ENCODE measurements around the gene ZNF497.

Gene ZNF497

DNA sequence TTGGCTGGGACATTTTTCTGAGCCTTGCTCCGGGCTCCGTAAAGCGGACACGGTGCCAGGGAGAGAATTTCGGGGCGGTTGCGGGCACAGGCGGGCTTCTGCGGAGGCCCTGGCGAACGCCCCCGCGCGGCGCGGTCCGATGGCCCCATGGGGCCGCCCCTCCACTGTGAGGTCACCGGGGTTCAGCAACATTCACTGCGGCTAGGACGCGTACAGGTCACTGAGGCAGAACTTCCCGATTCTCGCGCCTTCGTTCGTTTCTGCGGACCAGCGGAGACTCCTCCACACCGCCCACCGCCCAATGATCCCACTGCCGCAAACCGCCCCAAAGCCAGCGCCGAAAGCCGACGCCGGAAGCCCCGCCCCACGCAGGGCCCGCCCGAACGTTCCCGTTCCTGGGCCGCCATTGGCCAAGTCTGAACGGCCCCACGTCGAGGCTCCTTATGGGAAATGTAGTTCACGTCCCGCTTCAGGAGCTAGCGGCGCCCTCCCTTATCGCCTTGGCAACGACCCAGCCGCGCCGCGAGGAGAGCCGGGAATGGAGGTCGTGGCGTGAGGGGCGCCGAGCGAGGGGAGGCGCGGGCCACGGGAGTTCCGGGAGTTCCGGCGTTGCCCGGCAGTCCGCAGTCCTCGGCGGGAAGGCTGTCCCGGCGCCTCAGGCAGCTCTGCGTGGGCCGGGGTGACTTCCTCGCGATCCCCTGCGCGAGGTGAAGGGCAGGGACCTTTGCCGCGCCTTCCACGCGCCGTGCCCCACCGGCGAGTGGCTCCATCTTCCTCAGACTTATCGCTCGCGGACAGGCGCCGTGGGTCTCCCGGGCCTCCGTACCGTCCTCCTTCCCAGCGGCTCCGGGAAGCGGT lies 45.8 kb upstream of the ZNF497 start, which contains the start of gene ZNF584 (continued):
- no peak for TF ChIP-seq ZNF18 (tag by site-specific recombination; IDR thresholded peaks at IDR 0.05)
- 0 out of 2 replicates have a peak, but pooled peaks have one; percentile 64 for TF ChIP-seq ZXDB (tag by site-specific recombination; IDR thresholded peaks at IDR 0.05)
- TF ChIP-seq KLF9 (tag by site-specific recombination; IDR thresholded peaks at IDR 0.05; ENCODE audit: low read depth) = peak; percentile 80
- TF ChIP-seq ZNF792 (tag by site-specific recombination; IDR thresholded peaks at IDR 0.05) = 0 out of 2 replicates have a peak, but pooled peaks have one; percentile 58
- TF ChIP-seq ZNF335 (tag by site-specific recombination; conservative IDR thresholded peaks at IDR 0.05) = peak; percentile 92
- 0 out of 2 replicates have a peak, but pooled peaks have one; percentile 27 for TF ChIP-seq ZSCAN5A (tag by site-specific recombination; IDR thresholded peaks at IDR 0.05)
- TF ChIP-seq GLIS1 (tag by site-specific recombination; IDR thresholded peaks at IDR 0.05) = peak; percentile 32; the same call in 1 of the 2 replicates
- peak; percentile 40; the same call in 1 of the 2 replicates for TF ChIP-seq ZNF837 (tag by site-specific recombination; IDR thresholded peaks at IDR 0.05)
- TF ChIP-seq ZSCAN16 (tag by site-specific recombination; IDR thresholded peaks at IDR 0.05) = no peak
- TF ChIP-seq ZNF23 (tag by site-specific recombination; IDR thresholded peaks at IDR 0.05; ENCODE audit: borderline replicate concordance) = 0 out of 2 replicates have a peak, but pooled peaks have one; percentile 44
- peak; percentile 63; the same call in 1 of the 2 replicates for TF ChIP-seq ZNF610 (tag by site-specific recombination; IDR thresholded peaks at IDR 0.05; ENCODE audit: borderline replicate concordance)
- no peak for TF ChIP-seq ZNF704 (tag by site-specific recombination; IDR thresholded peaks at IDR 0.05)
- TF ChIP-seq ZNF510 (tag by site-specific recombination; IDR thresholded peaks at IDR 0.05; ENCODE audit: insufficient replicate concordance) = no peak
- TF ChIP-seq ZSCAN23 (tag by site-specific recombination; IDR thresholded peaks at IDR 0.05) = no peak
- TF ChIP-seq GLIS2 (tag by site-specific recombination; IDR thresholded peaks at IDR 0.05) = peak; percentile 58
- TF ChIP-seq MZF1 (tag by site-specific recombination; IDR thresholded peaks at IDR 0.05; ENCODE audit: borderline replicate concordance) = peak; percentile 40; the same call in 1 of the 2 replicates
- peak; percentile 21 for TF ChIP-seq HIC1 (tag by site-specific recombination; IDR thresholded peaks at IDR 0.05)
- peak; percentile 95 for TF ChIP-seq SP2 (tag by site-specific recombination; IDR thresholded peaks at IDR 0.05)
- TF ChIP-seq, protein P1, sequence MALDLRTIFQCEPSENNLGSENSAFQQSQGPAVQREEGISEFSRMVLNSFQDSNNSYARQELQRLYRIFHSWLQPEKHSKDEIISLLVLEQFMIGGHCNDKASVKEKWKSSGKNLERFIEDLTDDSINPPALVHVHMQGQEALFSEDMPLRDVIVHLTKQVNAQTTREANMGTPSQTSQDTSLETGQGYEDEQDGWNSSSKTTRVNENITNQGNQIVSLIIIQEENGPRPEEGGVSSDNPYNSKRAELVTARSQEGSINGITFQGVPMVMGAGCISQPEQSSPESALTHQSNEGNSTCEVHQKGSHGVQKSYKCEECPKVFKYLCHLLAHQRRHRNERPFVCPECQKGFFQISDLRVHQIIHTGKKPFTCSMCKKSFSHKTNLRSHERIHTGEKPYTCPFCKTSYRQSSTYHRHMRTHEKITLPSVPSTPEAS (tag by site-specific recombination; IDR thresholded peaks at IDR 0.05) = no peak
- TF ChIP-seq, protein P2, sequence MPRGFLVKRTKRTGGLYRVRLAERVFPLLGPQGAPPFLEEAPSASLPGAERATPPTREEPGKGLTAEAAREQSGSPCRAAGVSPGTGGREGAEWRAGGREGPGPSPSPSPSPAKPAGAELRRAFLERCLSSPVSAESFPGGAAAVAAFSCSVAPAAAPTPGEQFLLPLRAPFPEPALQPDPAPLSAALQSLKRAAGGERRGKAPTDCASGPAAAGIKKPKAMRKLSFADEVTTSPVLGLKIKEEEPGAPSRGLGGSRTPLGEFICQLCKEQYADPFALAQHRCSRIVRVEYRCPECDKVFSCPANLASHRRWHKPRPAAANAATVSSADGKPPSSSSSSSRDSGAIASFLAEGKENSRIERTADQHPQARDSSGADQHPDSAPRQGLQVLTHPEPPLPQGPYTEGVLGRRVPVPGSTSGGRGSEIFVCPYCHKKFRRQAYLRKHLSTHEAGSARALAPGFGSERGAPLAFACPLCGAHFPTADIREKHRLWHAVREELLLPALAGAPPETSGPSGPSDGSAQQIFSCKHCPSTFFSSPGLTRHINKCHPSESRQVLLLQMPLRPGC (tag by site-specific recombination; IDR thresholded peaks at IDR 0.05) = peak; percentile 44; the same call in 1 of the 2 replicates
- peak; percentile 28; the same call in 1 of the 2 replicates for TF ChIP-seq ZNF843 (tag by site-specific recombination; IDR thresholded peaks at IDR 0.05)
- TF ChIP-seq, protein P3, sequence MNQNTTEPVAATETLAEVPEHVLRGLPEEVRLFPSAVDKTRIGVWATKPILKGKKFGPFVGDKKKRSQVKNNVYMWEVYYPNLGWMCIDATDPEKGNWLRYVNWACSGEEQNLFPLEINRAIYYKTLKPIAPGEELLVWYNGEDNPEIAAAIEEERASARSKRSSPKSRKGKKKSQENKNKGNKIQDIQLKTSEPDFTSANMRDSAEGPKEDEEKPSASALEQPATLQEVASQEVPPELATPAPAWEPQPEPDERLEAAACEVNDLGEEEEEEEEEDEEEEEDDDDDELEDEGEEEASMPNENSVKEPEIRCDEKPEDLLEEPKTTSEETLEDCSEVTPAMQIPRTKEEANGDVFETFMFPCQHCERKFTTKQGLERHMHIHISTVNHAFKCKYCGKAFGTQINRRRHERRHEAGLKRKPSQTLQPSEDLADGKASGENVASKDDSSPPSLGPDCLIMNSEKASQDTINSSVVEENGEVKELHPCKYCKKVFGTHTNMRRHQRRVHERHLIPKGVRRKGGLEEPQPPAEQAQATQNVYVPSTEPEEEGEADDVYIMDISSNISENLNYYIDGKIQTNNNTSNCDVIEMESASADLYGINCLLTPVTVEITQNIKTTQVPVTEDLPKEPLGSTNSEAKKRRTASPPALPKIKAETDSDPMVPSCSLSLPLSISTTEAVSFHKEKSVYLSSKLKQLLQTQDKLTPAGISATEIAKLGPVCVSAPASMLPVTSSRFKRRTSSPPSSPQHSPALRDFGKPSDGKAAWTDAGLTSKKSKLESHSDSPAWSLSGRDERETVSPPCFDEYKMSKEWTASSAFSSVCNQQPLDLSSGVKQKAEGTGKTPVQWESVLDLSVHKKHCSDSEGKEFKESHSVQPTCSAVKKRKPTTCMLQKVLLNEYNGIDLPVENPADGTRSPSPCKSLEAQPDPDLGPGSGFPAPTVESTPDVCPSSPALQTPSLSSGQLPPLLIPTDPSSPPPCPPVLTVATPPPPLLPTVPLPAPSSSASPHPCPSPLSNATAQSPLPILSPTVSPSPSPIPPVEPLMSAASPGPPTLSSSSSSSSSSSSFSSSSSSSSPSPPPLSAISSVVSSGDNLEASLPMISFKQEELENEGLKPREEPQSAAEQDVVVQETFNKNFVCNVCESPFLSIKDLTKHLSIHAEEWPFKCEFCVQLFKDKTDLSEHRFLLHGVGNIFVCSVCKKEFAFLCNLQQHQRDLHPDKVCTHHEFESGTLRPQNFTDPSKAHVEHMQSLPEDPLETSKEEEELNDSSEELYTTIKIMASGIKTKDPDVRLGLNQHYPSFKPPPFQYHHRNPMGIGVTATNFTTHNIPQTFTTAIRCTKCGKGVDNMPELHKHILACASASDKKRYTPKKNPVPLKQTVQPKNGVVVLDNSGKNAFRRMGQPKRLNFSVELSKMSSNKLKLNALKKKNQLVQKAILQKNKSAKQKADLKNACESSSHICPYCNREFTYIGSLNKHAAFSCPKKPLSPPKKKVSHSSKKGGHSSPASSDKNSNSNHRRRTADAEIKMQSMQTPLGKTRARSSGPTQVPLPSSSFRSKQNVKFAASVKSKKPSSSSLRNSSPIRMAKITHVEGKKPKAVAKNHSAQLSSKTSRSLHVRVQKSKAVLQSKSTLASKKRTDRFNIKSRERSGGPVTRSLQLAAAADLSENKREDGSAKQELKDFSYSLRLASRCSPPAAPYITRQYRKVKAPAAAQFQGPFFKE (tag by site-specific recombination; IDR thresholded peaks at IDR 0.05; ENCODE audit: borderline replicate concordance) = 0 out of 2 replicates have a peak, but pooled peaks have one; percentile 32
